Measurements from ENCODE around the gene IGF2BP3. TPM values are rescaled to one million over a fixed set of nuclear protein-coding genes. Genes with fewer than 3 reads are reported as not detected.

IGF2BP3 gene
- total RNA-seq, 1 donor from 2014 or later = 0.38 TPM

DNA sequence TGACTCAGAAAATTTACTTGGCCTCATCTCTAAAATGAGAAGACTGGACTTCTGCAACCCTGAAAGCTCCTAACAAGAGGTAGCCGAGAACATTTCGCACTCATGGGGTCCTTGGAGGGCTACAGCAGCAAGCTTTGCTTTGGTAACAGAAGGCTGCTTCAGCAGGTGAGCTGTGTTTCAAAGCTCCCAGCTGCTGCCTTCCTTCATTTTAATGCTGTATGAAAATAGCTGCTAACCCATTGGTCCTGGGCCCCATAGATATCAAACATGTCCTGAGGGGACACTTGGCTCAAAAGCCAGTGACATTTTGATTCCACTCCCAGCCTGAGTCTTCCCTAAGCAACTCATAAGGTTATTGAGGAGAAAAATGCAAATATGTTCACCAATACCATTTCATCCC lies 185.4 kb downstream of the IGF2BP3 start:
- TF ChIP-seq CTCF (IDR thresholded peaks at IDR 0.05; ENCODE audit: borderline replicate concordance) = no peak
- H3K27ac ChIP-seq (replicated peaks) = no peak overlapping the region
- H3K36me3 ChIP-seq = no peaks in the 10 kb centered on the region
- no peaks in the 10 kb centered on the region for H3K4me1 ChIP-seq
- H3K4me3 ChIP-seq = no peak overlapping the region
- H3K9me3 ChIP-seq (replicated peaks) = no peaks in the 10 kb centered on the region
- no peaks in the 10 kb centered on the region for H3K27me3 ChIP-seq (ENCODE audit: low read depth)
- intact Hi-C loops (cut with micrococcal nuclease) = no loop called here
- DNase-seq = no peak

DNA sequence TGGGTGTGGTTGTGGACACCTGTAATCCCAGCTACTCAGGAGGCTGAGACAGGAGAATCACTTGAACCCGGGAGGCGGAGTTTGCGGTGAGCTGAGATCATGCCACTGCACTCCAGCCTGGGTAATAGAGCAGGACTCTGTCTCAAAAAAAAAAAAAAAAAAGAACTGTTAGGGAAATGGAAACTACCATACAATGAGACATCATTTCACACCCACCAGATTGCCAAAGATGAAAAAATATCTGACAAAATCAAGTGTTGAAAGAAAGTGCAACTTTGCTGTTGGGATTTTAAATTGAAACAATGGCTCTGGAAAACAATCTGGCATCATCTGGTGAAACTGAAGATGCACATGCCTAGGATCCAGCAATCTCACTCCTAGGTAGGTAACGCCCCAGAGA lies 187.2 kb downstream of the IGF2BP3 start:
- Histone ChIP-seq H3K27ac (replicated peaks) (no peak overlapping the region), H3K4me1 (no peaks in the 10 kb centered on the region), H3K27me3 (ENCODE audit: low read depth) (no peaks in the 10 kb centered on the region), H3K4me3 (no peak overlapping the region), H3K9me3 (replicated peaks) (no peaks in the 10 kb centered on the region), H3K36me3 (peaks cover 10% of the 10 kb centered on the region)
- DNase-seq = no peak
- intact Hi-C loops (cut with micrococcal nuclease) = no loop called here
- no peak for TF ChIP-seq CTCF (IDR thresholded peaks at IDR 0.05; ENCODE audit: borderline replicate concordance)

DNA sequence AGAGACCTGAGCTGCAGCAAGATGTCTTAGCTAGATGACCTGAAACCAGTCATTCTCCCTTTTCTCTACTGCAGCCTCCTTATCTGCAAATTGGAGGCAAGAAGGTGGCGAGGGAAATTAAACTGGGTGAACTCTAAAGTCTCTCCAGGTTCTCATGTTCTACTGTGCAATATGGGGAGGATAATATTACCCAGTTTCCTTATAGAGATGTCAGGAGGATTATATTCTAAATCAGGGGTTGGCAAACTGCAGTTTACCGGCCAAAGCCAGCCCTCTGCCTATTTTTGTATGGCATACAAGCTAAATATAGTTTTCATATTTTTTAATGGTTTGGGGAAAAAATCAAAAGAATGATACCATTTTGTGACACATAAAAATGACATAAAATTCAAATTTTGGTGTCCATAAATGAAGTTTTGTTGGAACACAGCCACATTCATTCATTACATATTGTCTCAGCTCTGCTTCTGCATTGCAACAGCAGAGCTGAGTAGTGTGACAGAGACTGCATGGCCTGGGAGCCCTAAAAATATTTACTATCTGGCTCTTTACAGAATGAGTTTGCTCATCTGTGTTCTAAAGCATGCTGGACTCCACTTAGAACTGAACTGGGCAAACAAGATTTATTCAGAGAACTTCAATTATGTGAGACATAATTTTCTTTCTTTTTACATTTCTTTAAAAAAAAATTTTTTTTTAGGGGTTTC lies 190.3 kb downstream of the IGF2BP3 start:
- H3K27ac ChIP-seq (replicated peaks) = no peak overlapping the region
- no peaks in the 10 kb centered on the region for H3K4me1 ChIP-seq
- H3K36me3 ChIP-seq = peaks cover 17% of the 10 kb centered on the region
- DNase-seq = no peak
- intact Hi-C loops (cut with micrococcal nuclease) = no loop called here
- no peaks in the 10 kb centered on the region for H3K27me3 ChIP-seq (ENCODE audit: low read depth)
- TF ChIP-seq CTCF (IDR thresholded peaks at IDR 0.05; ENCODE audit: borderline replicate concordance) = no peak
- H3K4me3 ChIP-seq = no peak overlapping the region
- H3K9me3 ChIP-seq (replicated peaks) = no peaks in the 10 kb centered on the region

DNA sequence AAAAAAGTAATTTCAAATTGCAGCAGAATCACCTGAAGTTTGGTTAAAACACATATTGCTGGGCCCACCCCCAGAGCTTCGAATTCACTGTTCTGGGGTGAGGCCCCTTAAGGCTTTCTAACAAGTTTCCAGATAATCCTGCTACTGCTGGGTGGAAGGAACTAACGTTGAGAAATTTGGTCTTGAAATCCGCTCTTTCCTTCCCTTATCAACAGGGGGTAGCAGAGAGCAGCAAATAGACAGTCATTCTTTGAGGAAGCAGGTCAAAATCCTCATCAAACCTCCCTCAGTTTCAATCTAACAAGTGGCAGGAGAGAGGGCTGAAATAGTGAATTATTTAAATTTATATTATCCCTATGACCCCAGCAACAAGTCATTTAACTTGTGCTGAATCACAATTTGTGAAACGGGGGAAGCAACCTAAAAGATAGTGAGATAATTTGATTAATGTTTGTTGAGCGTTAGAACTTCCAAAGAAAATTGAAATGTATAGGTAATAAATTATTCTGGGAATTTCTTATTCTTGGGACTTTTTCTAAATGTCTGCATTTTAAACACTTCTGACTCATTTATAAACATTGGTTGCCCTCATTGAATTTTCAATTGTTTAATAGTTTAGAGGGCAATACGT lies 192.8 kb downstream of the IGF2BP3 start:
- H3K27me3 ChIP-seq (ENCODE audit: low read depth) = no peaks in the 10 kb centered on the region
- H3K36me3 ChIP-seq = peaks cover 29% of the 10 kb centered on the region
- H3K9me3 ChIP-seq (replicated peaks) = no peaks in the 10 kb centered on the region
- H3K27ac ChIP-seq (replicated peaks) = no peak overlapping the region
- no peak overlapping the region for H3K4me3 ChIP-seq
- intact Hi-C loops (cut with micrococcal nuclease) = no loop called here
- peaks cover 8% of the 10 kb centered on the region for H3K4me1 ChIP-seq
- peak; percentile 73 for TF ChIP-seq CTCF (IDR thresholded peaks at IDR 0.05; ENCODE audit: borderline replicate concordance)
- DNase-seq = no peak

DNA sequence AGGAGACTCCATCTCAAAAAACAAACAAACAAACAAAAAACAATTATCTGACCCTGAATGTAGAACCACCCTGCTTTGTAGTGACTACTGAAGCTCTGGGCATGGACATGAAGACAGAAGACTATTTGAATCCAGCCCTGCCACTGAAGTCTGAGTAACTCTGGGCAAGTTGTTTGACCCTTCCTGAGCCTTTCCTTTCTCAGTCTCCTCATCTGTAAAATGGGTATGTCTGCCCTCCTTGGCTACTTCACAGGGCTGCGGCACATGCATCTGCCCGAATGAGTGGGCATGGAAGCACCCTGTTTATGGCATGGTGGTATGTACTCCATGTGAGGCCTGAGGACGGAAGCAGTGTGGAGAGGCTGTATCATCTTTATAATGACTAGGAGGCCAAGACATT lies 193.3 kb downstream of the IGF2BP3 start:
- no peak for DNase-seq
- H3K4me3 ChIP-seq = no peak overlapping the region
- intact Hi-C loops (cut with micrococcal nuclease) = no loop called here
- peaks cover 8% of the 10 kb centered on the region for H3K4me1 ChIP-seq
- H3K36me3 ChIP-seq = peaks cover 30% of the 10 kb centered on the region
- TF ChIP-seq CTCF (IDR thresholded peaks at IDR 0.05; ENCODE audit: borderline replicate concordance) = no peak
- H3K9me3 ChIP-seq (replicated peaks) = no peaks in the 10 kb centered on the region
- no peaks in the 10 kb centered on the region for H3K27me3 ChIP-seq (ENCODE audit: low read depth)
- H3K27ac ChIP-seq (replicated peaks) = no peak overlapping the region
